Neuronal stem cell (in vitro differentiated cells): ENCODE measurements around the gene SWAP70.
A peak's percentile ranks its signal among the peaks of the same experiment; 100 is the strongest.

Experiments
- DNase-seq: peaks from one replicate; pipeline ENCODE4 v3.0.0-alpha.2; 2013; ENCODE audit warnings: low spot score
- H2AFZ ChIP-seq: one replicate; pipeline ENCODE4 v1.6.1; 2013; ENCODE audit warnings: mild to moderate bottlenecking, low read length, inconsistent platforms
- H2AK5ac ChIP-seq: 2 replicates; pipeline ENCODE4 v1.6.1; 2013; ENCODE audit warnings: low read depth, mild to moderate bottlenecking, inconsistent platforms, low read length, moderate library complexity, mixed read lengths
- H2BK120ac ChIP-seq: 2 replicates; pipeline ENCODE4 v1.6.1; 2013; ENCODE audit warnings: low read depth, mild to moderate bottlenecking, inconsistent platforms, low read length, moderate library complexity, mixed read lengths
- H2BK12ac ChIP-seq: one replicate; pipeline ENCODE4 v1.6.1; 2013; ENCODE audit warnings: low read length, inconsistent platforms
- H2BK15ac ChIP-seq: 2 replicates; pipeline ENCODE4 v1.6.1; 2013; ENCODE audit warnings: mild to moderate bottlenecking, low read length, inconsistent platforms, mixed read lengths
- H2BK5ac ChIP-seq: one replicate; pipeline ENCODE4 v1.6.1; 2013; ENCODE audit warnings: inconsistent platforms, mild to moderate bottlenecking, low read length, moderate library complexity
- H3K14ac ChIP-seq: one replicate; pipeline ENCODE4 v1.6.1; 2013; ENCODE audit warnings: low read length, inconsistent platforms
- H3K18ac ChIP-seq: 2 replicates; pipeline ENCODE4 v1.6.1; 2013; ENCODE audit warnings: low read length, inconsistent platforms
- H3K23ac ChIP-seq: 2 replicates; pipeline ENCODE4 v1.6.1; 2013; ENCODE audit warnings: low read depth, mild to moderate bottlenecking, mixed read lengths, low read length, inconsistent platforms; ENCODE audit not compliant: poor library complexity
- H3K27ac ChIP-seq: replicated peaks from 3 replicates; pipeline ENCODE4 v1.5.1; 2013; ENCODE audit warnings: low read length, inconsistent platforms
- H3K27me3 ChIP-seq, 3 experiments: 2 replicates each; pipeline ENCODE4 v1.6.1; 2013; ENCODE audit warnings: low read length in 3 of 3, mild to moderate bottlenecking in 2 of 3, inconsistent platforms in 1 of 3, low read depth in 1 of 3, mixed read lengths in 1 of 3, moderate library complexity in 1 of 3; ENCODE audit not compliant: control insufficient read depth in 3 of 3, insufficient read depth in 3 of 3
- H3K36me3 ChIP-seq, 2 donors: replicated peaks in 1 of 2; 2 replicates each; pipeline ENCODE4 v1.6.1; 2013; ENCODE audit warnings: low read length in 2 of 2; ENCODE audit not compliant: control insufficient read depth in 2 of 2, insufficient read depth in 2 of 2
- H3K4ac ChIP-seq: 2 replicates; pipeline ENCODE4 v1.6.1; 2013; ENCODE audit warnings: inconsistent platforms, mild to moderate bottlenecking, low read length, moderate library complexity
- H3K4me1 ChIP-seq, 2 donors: 1 replicate in 1 of 2; 2 replicates in 1 of 2; pipeline ENCODE4 v1.6.1; 2013; ENCODE audit warnings: low read length in 2 of 2, low read depth in 1 of 2; ENCODE audit not compliant: control insufficient read depth in 2 of 2, insufficient read depth in 1 of 2
- H3K4me2 ChIP-seq: one replicate; pipeline ENCODE4 v1.6.1; 2013; ENCODE audit warnings: mild to moderate bottlenecking, low read length, inconsistent platforms; ENCODE audit not compliant: insufficient read depth, poor library complexity, severe bottlenecking
- H3K4me3 ChIP-seq, 2 donors: 2 replicates each; pipeline ENCODE4 v1.5.1; 2013; ENCODE audit warnings: low read length in 2 of 2, mild to moderate bottlenecking in 2 of 2, inconsistent platforms in 1 of 2, moderate library complexity in 1 of 2
- H3K79me1 ChIP-seq: one replicate; pipeline ENCODE4 v1.6.1; 2013; ENCODE audit warnings: low read depth, mild to moderate bottlenecking, inconsistent platforms, low read length, moderate library complexity
- H3K9ac ChIP-seq: one replicate; pipeline ENCODE4 v1.6.1; 2013; ENCODE audit warnings: mild to moderate bottlenecking, low read depth, low read length, inconsistent platforms; ENCODE audit not compliant: poor library complexity
- H3K9me3 ChIP-seq, 2 donors: replicated peaks in 1 of 2; 2 replicates each; pipeline versions ENCODE3 to v1.6.1; 2013; ENCODE audit warnings: low read length in 2 of 2, mild to moderate bottlenecking in 2 of 2, inconsistent platforms in 1 of 2, low read depth in 1 of 2, mixed read lengths in 1 of 2, moderate library complexity in 1 of 2; ENCODE audit not compliant: control insufficient read depth in 2 of 2, insufficient read depth in 1 of 2
- H4K8ac ChIP-seq: one replicate; pipeline ENCODE4 v1.6.1; 2013; ENCODE audit warnings: low read depth, mild to moderate bottlenecking, inconsistent platforms, low read length, moderate library complexity
- H4K91ac ChIP-seq: one replicate; pipeline ENCODE4 v1.6.1; 2013; ENCODE audit warnings: low read length, low read depth, mild to moderate bottlenecking, inconsistent platforms; ENCODE audit not compliant: poor library complexity
- WGBS, 2 donors: extraction: QIAGEN DNeasy Blood & Tissue Kit; methylation state at CpG; one replicate each; pipeline ENCODE4 v1.1.7; 2013; ENCODE audit warnings: missing lambda C conversion rate in 2 of 2, mixed read lengths in 1 of 2; ENCODE audit not compliant: insufficient read length in 2 of 2, insufficient replicate concordance in 1 of 2; ENCODE audit errors: extremely low coverage in 2 of 2; 5-methylcytosine and 5-hydroxymethylcytosine counted together

SWAP70 gene

GRCh38 chr11:9802291-9802861, 138.5 kb downstream of the SWAP70 start:
- Histone ChIP-seq H3K36me3 (peaks cover 2 to 15% of the 10 kb centered on the region in 2 donors), H4K91ac (no peak overlapping the region), H3K23ac (no peak overlapping the region), H3K14ac (no peak overlapping the region), H2AFZ (peak overlapping the region; percentile 26), H3K4me1 (peaks cover 1 to 7% of the 10 kb centered on the region in 2 donors), H2BK12ac (no peak overlapping the region), H2BK5ac (no peak overlapping the region), H3K18ac (no peak overlapping the region), H2BK120ac (no peak overlapping the region), H3K4me3 (no peak overlapping the region), H3K9ac (no peak overlapping the region), H4K8ac (no peak overlapping the region), H3K27ac (no peak overlapping the region), H3K9me3 (peaks cover 2 to 4% of the 10 kb centered on the region in 2 donors), H2AK5ac (no peak overlapping the region), H3K79me1 (no peaks in the 10 kb centered on the region), H3K4ac (no peak overlapping the region), H3K27me3 (no peaks in the 10 kb centered on the region), H2BK15ac (no peak overlapping the region), H3K4me2 (no peak overlapping the region)
- no peak for DNase-seq
- WGBS, 2 donors, result no CpG with 5 or more reads among the region's 3 CpGs
